Left kidney (tissue), 2 donors: ENCODE measurements around the gene HECW1. TPM values are rescaled to one million over a fixed set of nuclear protein-coding genes. Genes with fewer than 3 reads are reported as not detected.

ENCODE experiments used
- DNase-seq: peaks from one replicate; pipeline ENCODE4 v3.0.0-alpha.2; 2013
- polyA plus RNA-seq: library from polyadenylated mRNA; unstranded; fragments of 120-200 nt; gene quantifications from one replicate; pipeline ENCODE4 v1.2.1, GENCODE V29; 2013; ENCODE audit not compliant: insufficient read length

HECW1 gene
- polyA plus RNA-seq, 1 donor, result 9.4 TPM

DNA sequence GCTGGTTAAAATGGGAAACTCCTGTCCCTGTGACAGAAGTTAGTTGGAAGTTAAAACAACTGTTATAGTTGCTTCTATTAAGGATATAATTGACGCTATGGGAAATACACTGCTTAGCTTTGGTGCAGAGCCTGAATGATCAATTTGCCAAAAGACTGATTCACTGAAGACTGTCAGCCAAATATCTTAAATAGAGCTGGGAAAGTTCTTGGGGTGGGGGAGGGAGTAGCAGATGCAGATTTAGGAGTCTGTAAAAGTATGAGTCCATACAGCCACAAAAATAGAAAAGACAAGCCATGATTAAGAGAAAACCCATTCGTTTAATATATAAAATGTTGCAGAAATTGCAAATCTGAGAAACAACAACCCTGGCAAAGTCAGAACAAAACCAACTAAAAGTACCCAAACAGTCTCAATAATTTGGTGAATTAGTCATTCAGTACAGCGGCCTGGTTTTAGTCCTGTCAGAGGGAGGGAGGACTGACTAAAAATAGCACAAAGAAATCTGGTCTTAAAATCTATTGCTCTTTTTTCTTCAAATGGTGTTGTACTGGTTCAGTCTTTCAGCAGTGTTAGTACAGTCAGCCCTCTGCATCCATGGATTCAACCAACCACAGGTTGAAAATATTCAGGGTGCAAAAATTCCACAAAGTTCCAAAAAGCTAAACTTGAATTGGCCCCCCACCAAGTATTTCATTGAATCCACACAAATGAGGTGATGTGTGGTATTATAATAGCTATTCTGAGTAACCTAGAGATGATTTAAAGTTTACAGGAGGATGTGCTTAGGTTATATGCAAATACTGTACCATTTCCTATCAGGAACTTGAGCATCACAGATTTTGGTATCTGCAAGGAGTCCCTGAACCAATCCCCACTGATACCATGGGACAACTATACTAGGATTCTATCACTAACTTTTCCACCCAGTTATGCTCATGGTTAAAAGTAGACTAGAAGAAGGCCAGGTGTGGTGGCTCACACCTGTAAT, 500.4 kb downstream of the HECW1 start:
- DNase-seq, result no peak

Other genes starting within 250 kb of the HECW1 start
- 9.5 TPM for gene C7orf25, start 200.6 kb upstream of the HECW1 start, polyA plus RNA-seq
- gene PSMA2, start 180.5 kb upstream of the HECW1 start, polyA plus RNA-seq, result 280 TPM
- 102 TPM for gene MRPL32, start 180.3 kb upstream of the HECW1 start, polyA plus RNA-seq